Endothelial cell of umbilical vein (primary cell): ENCODE results near the gene EP400. TPM values are rescaled to one million over a fixed set of nuclear protein-coding genes. Genes with fewer than 3 reads are reported as not detected.

Experiments
- BruUV-seq: library from RNA; stranded (reverse); fragments of 400-500 nt; replicated peaks from 2 replicates; lab custom pipeline; 2021; lab: Mats Ljungman, UMichigan
- CTCF ChIA-PET: fragments of 300-600, 350-600 bp; sonication (Branson Sonifier 250); formaldehyde crosslinking; loops from one replicate; lab custom pipeline; 2021; ENCODE audit warnings: antibody characterized with exemption, inconsistent platforms; lab: Charles Lee
- POLR2A ChIA-PET: fragments of 300-600, 350-600 bp; sonication (Branson Sonifier 250); formaldehyde crosslinking; loops from one replicate; lab custom pipeline; 2021; ENCODE audit warnings: antibody characterized with exemption, inconsistent platforms; lab: Charles Lee
- DNase-seq: peaks from one replicate; pipeline ENCODE4 v3.0.0-alpha.2; 2011; ENCODE audit warnings: low read depth, low spot score
- FAIRE-seq: peaks from 2 replicates; lab custom pipeline; 2011; peaks lifted over from hg19 to GRCh38; lab: Jason Lieb, UNC
- H2AFZ ChIP-seq: 2 replicates; pipeline ENCODE4 v1.6.0; 2012; ENCODE audit warnings: low read depth, low read length, control low read depth, inconsistent platforms
- H3K27ac ChIP-seq: 2 replicates; pipeline ENCODE4 v1.5.1; 2011; ENCODE audit warnings: low read depth, mild to moderate bottlenecking, control low read depth, low read length, moderate library complexity; ENCODE audit not compliant: insufficient read depth
- H3K27me3 ChIP-seq, 2 experiments: 2 replicates each; pipeline versions ENCODE4 v1.6.0 to v1.6.1; 2011; ENCODE audit warnings: low read length in 2 of 2, mixed read lengths in 1 of 2; ENCODE audit not compliant: control insufficient read depth in 2 of 2, insufficient read depth in 2 of 2
- H3K36me3 ChIP-seq, 2 experiments: 2 replicates in 1 of 2; 3 replicates in 1 of 2; pipeline ENCODE4 v1.5.1; 2011; ENCODE audit warnings: low read length in 2 of 2, mild to moderate bottlenecking in 1 of 2, moderate library complexity in 1 of 2; ENCODE audit not compliant: control insufficient read depth in 2 of 2, insufficient read depth in 2 of 2; ENCODE audit errors: extremely low read depth in 1 of 2
- H3K4me1 ChIP-seq: 3 replicates; pipeline ENCODE4 v1.5.1; 2011; ENCODE audit warnings: mild to moderate bottlenecking, low read length; ENCODE audit not compliant: control insufficient read depth, insufficient read depth; ENCODE audit errors: extremely low read depth
- H3K4me2 ChIP-seq: 2 replicates; pipeline ENCODE4 v1.6.1; 2011; ENCODE audit warnings: low read length, control low read depth, mixed read lengths; ENCODE audit not compliant: insufficient read depth
- H3K4me3 ChIP-seq, 3 experiments: fragments of 200-600 bp in 1 of 3; sonication (generic), shearing (Covaris generic) in 1 of 3; replicated peaks in 1 of 3; 2 replicates each; pipeline ENCODE4 v1.5.1; 2011 to 2016; ENCODE audit warnings: control low read depth in 3 of 3, low read length in 3 of 3, mild to moderate bottlenecking in 2 of 3, inconsistent platforms in 1 of 3, low read depth in 1 of 3, moderate library complexity in 1 of 3; ENCODE audit not compliant: insufficient read depth in 1 of 3
- H3K79me2 ChIP-seq: 2 replicates; pipeline ENCODE4 v1.6.0; 2012; ENCODE audit warnings: low read length, inconsistent platforms; ENCODE audit not compliant: control insufficient read depth, insufficient read depth
- H3K9ac ChIP-seq: replicated peaks from 2 replicates; pipeline ENCODE3; 2011; ENCODE audit warnings: low read length, control low read depth; ENCODE audit not compliant: insufficient read depth; ENCODE audit errors: extremely low read depth
- H3K9me1 ChIP-seq: replicated peaks from 3 replicates; pipeline ENCODE4 v1.6.0; 2011; ENCODE audit warnings: mild to moderate bottlenecking, low read length; ENCODE audit not compliant: control insufficient read depth, insufficient read depth; ENCODE audit errors: extremely low read depth
- H3K9me3 ChIP-seq: replicated peaks from 2 replicates; pipeline ENCODE4 v1.5.1; 2012; ENCODE audit warnings: low read length, inconsistent platforms; ENCODE audit not compliant: control insufficient read depth, insufficient read depth
- H4K20me1 ChIP-seq: replicated peaks from 2 replicates; pipeline ENCODE3; 2011; ENCODE audit warnings: mild to moderate bottlenecking, low read length; ENCODE audit not compliant: control insufficient read depth, insufficient read depth; ENCODE audit errors: extremely low read depth
- CTCF ChIP-seq, 2 donors: IDR thresholded peaks; 1 replicate in 1 of 2; 2 replicates in 1 of 2; pipeline ENCODE4 v1.5.1; 2011; ENCODE audit warnings: low read length in 2 of 2, mild to moderate bottlenecking in 2 of 2, moderate library complexity in 2 of 2, control low read depth in 1 of 2, inconsistent platforms in 1 of 2, low read depth in 1 of 2; ENCODE audit not compliant: insufficient read depth in 1 of 2; ENCODE audit errors: extremely low read depth in 1 of 2
- EZH2 ChIP-seq: IDR thresholded peaks from 2 replicates; pipeline ENCODE4 v1.6.1; 2012; ENCODE audit warnings: borderline replicate concordance, low read depth, mild to moderate bottlenecking, moderate library complexity, low read length, inconsistent platforms; ENCODE audit not compliant: severe bottlenecking
- FOS ChIP-seq: IDR thresholded peaks from 2 replicates; pipeline ENCODE4 v1.6.1; 2011; ENCODE audit warnings: mild to moderate bottlenecking, low read length, moderate library complexity, borderline replicate concordance; ENCODE audit not compliant: insufficient read depth
- GATA2 ChIP-seq: IDR thresholded peaks from 2 replicates; pipeline ENCODE4 v1.7.0; 2011; ENCODE audit warnings: low read depth, mild to moderate bottlenecking, moderate library complexity, mixed read lengths, low read length; ENCODE audit not compliant: insufficient read length, insufficient read depth
- JUN ChIP-seq: IDR thresholded peaks from 2 replicates; pipeline ENCODE4 v1.6.1; 2011; ENCODE audit warnings: borderline replicate concordance, low read depth; ENCODE audit not compliant: insufficient read length, insufficient read depth
- MAX ChIP-seq: IDR thresholded peaks from 2 replicates; pipeline ENCODE4 v1.6.1; 2011; ENCODE audit not compliant: insufficient read depth, insufficient read length
- MYC ChIP-seq: IDR thresholded peaks from one replicate; pipeline ENCODE4 v1.6.1; 2011; ENCODE audit warnings: mild to moderate bottlenecking, low read depth, low read length
- POLR2A ChIP-seq: IDR thresholded peaks from 2 replicates; pipeline ENCODE4 v1.6.1; 2012; ENCODE audit warnings: low read depth, mild to moderate bottlenecking, control low read depth, low read length
- POLR2AphosphoS5 ChIP-seq: IDR thresholded peaks from 2 replicates; pipeline ENCODE4 v1.6.1; 2012; ENCODE audit warnings: low read depth, mild to moderate bottlenecking, control low read depth, low read length, moderate library complexity; ENCODE audit not compliant: insufficient read depth
- dilution Hi-C: fragments of 300-500 bp; cut with MboI; formaldehyde crosslinking; loops from one replicate; pipeline ENCODE4 v1.15.0; 2019; ENCODE audit warnings: low sequenced_read_pairs; ENCODE audit not compliant: extremely low pct_ligation_motif_present
- intact Hi-C: fragments of 100-400 bp; cut with micrococcal nuclease; formaldehyde crosslinking; loops from one replicate; pipeline ENCODE4 v1.10.0; 2022
- polyA plus RNA-seq, 4 experiments: library from polyadenylated mRNA; depleted of rRNA in 3 of 4; stranded (reverse) in 3 of 4; unstranded in 1 of 4; fragments of >200 nt; gene quantifications; 2 replicates each; pipeline versions ENCODE4 v1.2.1 to v1.2.3, GENCODE V29; 2011 to 2012; ENCODE audit warnings: missing spikeins in 1 of 4
- total RNA-seq: library from RNA; stranded (reverse); gene quantifications from 2 replicates; pipeline ENCODE4 v1.2.3, GENCODE V29; 2021

The EP400 gene
- total and polyA plus RNA-seq, 2 donors (not counting 3 experiments of a cell fraction or from before 2014, with no cell fraction given) = 9.0 to 57.7 TPM

- Histone ChIP-seq H3K9me3 (no peaks in the 10 kb centered on the region), H3K27ac (no peak overlapping the region), H3K9me1 (no peaks in the 10 kb centered on the region), H3K4me2 (no peak overlapping the region), H2AFZ (no peak overlapping the region), H3K4me3 (no peak overlapping the region), H3K36me3 (peaks cover 5 to 12% of the 10 kb centered on the region in 2 experiments), H4K20me1 (no peaks in the 10 kb centered on the region), H3K4me1 (peaks cover 14% of the 10 kb centered on the region), H3K9ac (no peak overlapping the region), H3K27me3 (no peaks in the 10 kb centered on the region), H3K79me2 (no peaks in the 10 kb centered on the region)
- no TSS peak for BruUV-seq
- TF ChIP-seq FOS = no peak
- no peak for TF ChIP-seq POLR2A
- no peak for TF ChIP-seq POLR2AphosphoS5
- no peak for TF ChIP-seq EZH2
- TF ChIP-seq JUN = no peak
- no peak for TF ChIP-seq MAX
- no peak for TF ChIP-seq GATA2
- no peak for TF ChIP-seq MYC
- no peak for TF ChIP-seq CTCF (IDR thresholded peaks at IDR 0.05; ENCODE audit: extremely low read depth in 1 of 2, insufficient read depth in 1 of 2, low read depth in 1 of 2, low read length in 2 of 2)
- intact Hi-C loops (no loop called here), dilution Hi-C loops (no loop called here)
- FAIRE-seq = no peak
- CTCF ChIA-PET = interaction anchor here (0.6 to 1.2 kb wide), 2 partner anchors 11 to 37 kb away, joined by 3 read pairs; no protein-coding TSS in a partner anchor
- POLR2A ChIA-PET = no interaction called here
- DNase-seq = no peak
Measured at GRCh38 chr12:132076711-132077110, 127.0 kb downstream of the EP400 start.
